ENCODE results near the gene DACH1. TPM values are rescaled to one million over a fixed set of nuclear protein-coding genes. Genes with fewer than 3 reads are reported as not detected.
A peak's percentile ranks its signal among the peaks of the same experiment; 100 is the strongest.

DACH1 gene
- total and polyA plus RNA-seq, 11 donors, result 1.2 to 3.8 (median 2.1) TPM

DNA sequence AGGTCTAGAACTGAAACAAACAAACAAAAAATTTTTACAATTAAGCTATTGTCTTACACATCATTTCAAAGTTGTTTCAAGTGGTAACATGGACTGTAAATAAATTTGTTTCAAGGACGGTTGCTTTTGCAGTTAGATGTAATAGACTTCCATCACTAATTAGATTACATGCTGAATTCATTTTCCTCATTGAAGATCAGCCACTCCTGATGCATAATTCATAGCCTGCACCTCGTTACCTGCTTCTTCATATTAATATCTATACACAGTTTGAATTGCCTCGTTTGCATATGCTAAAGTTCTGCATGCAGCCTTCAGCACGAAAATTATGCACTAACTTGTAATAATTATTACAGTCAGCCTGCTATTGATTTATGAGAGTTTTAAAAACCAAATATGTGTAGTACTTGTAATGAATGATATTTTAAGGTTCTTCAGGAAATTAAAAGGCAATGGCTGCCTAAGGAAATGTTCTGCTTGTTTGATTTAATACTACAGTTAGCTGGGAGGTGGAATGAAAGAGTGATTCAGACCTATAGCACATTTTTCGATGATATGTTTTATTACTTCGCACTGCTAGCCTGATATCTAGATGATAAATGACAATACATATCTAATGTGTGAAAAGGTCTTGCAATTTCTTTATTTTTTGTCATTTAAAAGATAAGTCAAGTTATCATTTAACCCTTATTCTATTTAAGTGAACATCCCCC lies 184.9 kb downstream of the DACH1 start:
- DNase-seq (no peak), ATAC-seq (no peak)
- intact Hi-C loops (cut with DNase I), result no loop called here
- no peaks in the 10 kb centered on the region for H3K27me3 ChIP-seq
- TF ChIP-seq POLR2A (IDR thresholded peaks at IDR 0.05), result no peak
- TF ChIP-seq, protein P1, sequence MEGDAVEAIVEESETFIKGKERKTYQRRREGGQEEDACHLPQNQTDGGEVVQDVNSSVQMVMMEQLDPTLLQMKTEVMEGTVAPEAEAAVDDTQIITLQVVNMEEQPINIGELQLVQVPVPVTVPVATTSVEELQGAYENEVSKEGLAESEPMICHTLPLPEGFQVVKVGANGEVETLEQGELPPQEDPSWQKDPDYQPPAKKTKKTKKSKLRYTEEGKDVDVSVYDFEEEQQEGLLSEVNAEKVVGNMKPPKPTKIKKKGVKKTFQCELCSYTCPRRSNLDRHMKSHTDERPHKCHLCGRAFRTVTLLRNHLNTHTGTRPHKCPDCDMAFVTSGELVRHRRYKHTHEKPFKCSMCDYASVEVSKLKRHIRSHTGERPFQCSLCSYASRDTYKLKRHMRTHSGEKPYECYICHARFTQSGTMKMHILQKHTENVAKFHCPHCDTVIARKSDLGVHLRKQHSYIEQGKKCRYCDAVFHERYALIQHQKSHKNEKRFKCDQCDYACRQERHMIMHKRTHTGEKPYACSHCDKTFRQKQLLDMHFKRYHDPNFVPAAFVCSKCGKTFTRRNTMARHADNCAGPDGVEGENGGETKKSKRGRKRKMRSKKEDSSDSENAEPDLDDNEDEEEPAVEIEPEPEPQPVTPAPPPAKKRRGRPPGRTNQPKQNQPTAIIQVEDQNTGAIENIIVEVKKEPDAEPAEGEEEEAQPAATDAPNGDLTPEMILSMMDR (IDR thresholded peaks at IDR 0.05), result no peak
- no peaks in the 10 kb centered on the region for H3K9me3 ChIP-seq
- WGBS, 4 donors, result 90 to 94% (median 93%) methylated on average over 6 of the region's 6 CpGs
- no peaks in the 10 kb centered on the region for H3K4me1 ChIP-seq
- H3K4me3 ChIP-seq, result no peak overlapping the region
- H3K36me3 ChIP-seq, result peaks cover 0 to 4% (median 0%) of the 10 kb centered on the region in 9 donors
- H3K27ac ChIP-seq, result no peak overlapping the region

- DNase-seq (no peak), ATAC-seq (no peak)
- Histone ChIP-seq H3K27ac (no peak overlapping the region), H3K9me3 (peaks cover 0 to 4% (median 0%) of the 10 kb centered on the region in 12 donors), H3K36me3 (peaks cover 0 to 4% (median 0%) of the 10 kb centered on the region in 9 donors), H3K4me3 (no peak overlapping the region), H3K4me1 (no peaks in the 10 kb centered on the region), H3K27me3 (no peaks in the 10 kb centered on the region)
- intact Hi-C loops (cut with DNase I), result no loop called here
- TF ChIP-seq POLR2A (IDR thresholded peaks at IDR 0.05), result no peak
- TF ChIP-seq, protein P1 (IDR thresholded peaks at IDR 0.05), result no peak
- 89 to 97% (median 93%) methylated on average over 2 of the region's 2 CpGs for WGBS, 4 donors
Observed at GRCh38 chr13:71677124-71677523, 189.9 kb downstream of the DACH1 start.

GRCh38 chr13:71672512-71672911 lies 194.5 kb downstream of the DACH1 start:
- H3K4me3 ChIP-seq, result no peak overlapping the region
- H3K9me3 ChIP-seq, result peaks cover 0 to 4% (median 0%) of the 10 kb centered on the region in 12 donors
- no peak for DNase-seq
- no peaks in the 10 kb centered on the region for H3K27me3 ChIP-seq
- TF ChIP-seq, protein P1 (IDR thresholded peaks at IDR 0.05), result peak in 3 of 12 donors; percentile 10 to 35 (median 23)
- no peak for TF ChIP-seq POLR2A (IDR thresholded peaks at IDR 0.05)
- intact Hi-C loops (cut with DNase I), result no loop called here
- WGBS, 4 donors, result 75 to 80% (median 76%) methylated on average over 4 of the region's 4 CpGs
- no peak overlapping the region for H3K27ac ChIP-seq
- H3K36me3 ChIP-seq, result no peaks in the 10 kb centered on the region
- no peaks in the 10 kb centered on the region for H3K4me1 ChIP-seq
- no peak for ATAC-seq

- no peaks in the 10 kb centered on the region for H3K9me3 ChIP-seq
- TF ChIP-seq POLR2A (IDR thresholded peaks at IDR 0.05), result no peak
- TF ChIP-seq, protein P1 (IDR thresholded peaks at IDR 0.05), result no peak
- H3K4me3 ChIP-seq, result no peak overlapping the region
- H3K4me1 ChIP-seq, result peaks cover 0 to 3% (median 0%) of the 10 kb centered on the region in 12 donors
- WGBS, 4 donors, result 94 to 96% (median 95%) methylated on average over 2 of the region's 2 CpGs
- no peaks in the 10 kb centered on the region for H3K36me3 ChIP-seq
- no peak overlapping the region for H3K27ac ChIP-seq
- ATAC-seq, result no peak
- intact Hi-C loops (cut with DNase I), result no loop called here
- no peak for DNase-seq
- no peaks in the 10 kb centered on the region for H3K27me3 ChIP-seq
Observed at GRCh38 chr13:71663431-71663830, 203.6 kb downstream of the DACH1 start.
